HepG2 (cell line): Measurements from ENCODE around the gene LRRC4C. TPM values are rescaled to one million over a fixed set of nuclear protein-coding genes. Genes with fewer than 3 reads are reported as not detected.

Experiments used
- ATAC-seq: fragments of 200-7000 bp; cut with Tn5 transposase; 3 replicates; pipeline ENCODE4 v1.9.1; 2020; ENCODE audit warnings: mild to moderate bottlenecking, moderate library complexity
- BruUV-seq: library from RNA; stranded (reverse); fragments of 400-500 nt; replicated peaks from 2 replicates; lab custom pipeline; 2021; lab: Mats Ljungman, UMichigan
- CTCF ChIA-PET: fragments of 300-600 bp; formaldehyde crosslinking; extraction: SDS; loops from one replicate; lab custom pipeline; 2021; ENCODE audit warnings: low total read pairs, inconsistent platforms, low intra/inter-chr PET ratio; lab: Yijun Ruan, JAX
- POLR2A ChIA-PET: fragments of 350-600 bp; sonication (Branson Sonifier 250); formaldehyde crosslinking; loops from one replicate; lab custom pipeline; 2020; ENCODE audit warnings: antibody characterized with exemption, inconsistent platforms; lab: Yijun Ruan, JAX
- DNase-seq: peaks from one replicate; pipeline ENCODE4 v3.0.0-alpha.2; 2015; ENCODE audit warnings: low spot score
- FAIRE-seq: peaks from 3 replicates; lab custom pipeline; 2011; peaks lifted over from hg19 to GRCh38; lab: Jason Lieb, UNC
- H2AFZ ChIP-seq: one replicate; pipeline ENCODE4 v1.6.1; 2011; ENCODE audit warnings: low read length, inconsistent platforms
- H3K27ac ChIP-seq: fragments of 300-600 bp; 3 replicates; pipeline ENCODE4 v1.8.0; 2011; ENCODE audit warnings: mixed run types, mild to moderate bottlenecking, mixed read lengths, low read length, inconsistent platforms; ENCODE audit not compliant: insufficient read depth; ENCODE audit errors: extremely low read length
- H3K27me3 ChIP-seq, 2 experiments: fragments of 200-600 bp in 1 of 2; 2 replicates in 1 of 2; 3 replicates in 1 of 2; pipeline versions ENCODE4 v1.6.0 to v1.8.0; 2011; ENCODE audit warnings: low read length in 2 of 2, mild to moderate bottlenecking in 2 of 2, moderate library complexity in 2 of 2, inconsistent platforms in 1 of 2; ENCODE audit not compliant: insufficient read depth in 2 of 2, control insufficient read depth in 1 of 2
- H3K36me3 ChIP-seq, 2 experiments: fragments of 200-600 bp in 1 of 2; replicated peaks in 1 of 2; 2 replicates in 1 of 2; 3 replicates in 1 of 2; pipeline versions ENCODE4 v1.5.1 to v1.8.0; 2011; ENCODE audit warnings: low read length in 2 of 2, inconsistent platforms in 1 of 2; ENCODE audit not compliant: insufficient read depth in 2 of 2, control insufficient read depth in 1 of 2
- H3K4me1 ChIP-seq: 2 replicates; pipeline ENCODE4 v1.5.1; 2012; ENCODE audit warnings: low read length, inconsistent platforms; ENCODE audit not compliant: insufficient read depth
- H3K4me2 ChIP-seq: 2 replicates; pipeline ENCODE4 v1.6.0; 2011; ENCODE audit warnings: low read depth, low read length, inconsistent platforms
- H3K4me3 ChIP-seq, 3 experiments: fragments of 200-600 bp in 1 of 3; sonication (generic), shearing (Covaris generic) in 1 of 3; replicated peaks in 1 of 3; 2 replicates each; pipeline ENCODE4 v1.5.1; 2011 to 2016; ENCODE audit warnings: low read length in 3 of 3, inconsistent platforms in 2 of 3, low read depth in 2 of 3, mild to moderate bottlenecking in 2 of 3, control low read depth in 1 of 3, mixed read lengths in 1 of 3; ENCODE audit not compliant: insufficient read depth in 1 of 3
- H3K79me2 ChIP-seq: one replicate; pipeline ENCODE4 v1.6.1; 2011; ENCODE audit warnings: low read length, inconsistent platforms; ENCODE audit not compliant: insufficient read depth
- H3K9ac ChIP-seq: 2 replicates; pipeline ENCODE4 v1.6.0; 2011; ENCODE audit warnings: mild to moderate bottlenecking, low read depth, low read length, inconsistent platforms; ENCODE audit not compliant: insufficient read depth
- H3K9me3 ChIP-seq: 2 replicates; pipeline ENCODE4 v1.5.1; 2012; ENCODE audit warnings: mild to moderate bottlenecking, low read length
- H4K20me1 ChIP-seq: 2 replicates; pipeline ENCODE4 v1.6.0; 2011; ENCODE audit warnings: inconsistent platforms, mild to moderate bottlenecking, low read length, moderate library complexity; ENCODE audit not compliant: insufficient read depth
- ATM ChIP-seq: fragments of 450-650 bp; IDR thresholded peaks from 2 replicates; pipeline ENCODE4 v1.7.1; 2017; ENCODE audit warnings: mild to moderate bottlenecking, borderline replicate concordance
- DMAP1 ChIP-seq: IDR thresholded peaks from 2 replicates; pipeline ENCODE4 v1.6.1; 2016
- GLI4 ChIP-seq: sonication (generic); formaldehyde crosslinking; IDR thresholded peaks from 2 replicates; pipeline ENCODE4 v1.5.1; 2020; ENCODE audit warnings: missing genetic modification reagents, mild to moderate bottlenecking, moderate library complexity, borderline replicate concordance
- JARID2 ChIP-seq: sonication (generic); formaldehyde crosslinking; IDR thresholded peaks from 2 replicates; pipeline ENCODE4 v1.8.1; 2023; ENCODE audit warnings: missing genetic modification reagents, inconsistent platforms; ENCODE audit not compliant: insufficient replicate concordance
- MIXL1 ChIP-seq: IDR thresholded peaks from 2 replicates; pipeline ENCODE4 v1.6.1; 2016
- RARG ChIP-seq: sonication (generic); formaldehyde crosslinking; IDR thresholded peaks from 2 replicates; pipeline ENCODE4 v1.4.0; 2020; ENCODE audit warnings: low read depth, mild to moderate bottlenecking, missing genetic modification reagents
- RELA ChIP-seq: sonication (generic); formaldehyde crosslinking; IDR thresholded peaks from 2 replicates; pipeline ENCODE4 v1.4.0; 2020; ENCODE audit warnings: missing genetic modification reagents
- TBX2 ChIP-seq: sonication (generic); formaldehyde crosslinking; IDR thresholded peaks from 2 replicates; pipeline ENCODE4 v1.5.0; 2020; ENCODE audit warnings: missing genetic modification reagents, mild to moderate bottlenecking, borderline replicate concordance
- ZNF121 ChIP-seq: sonication (generic); formaldehyde crosslinking; IDR thresholded peaks from 2 replicates; pipeline ENCODE4 v1.5.0; 2020; ENCODE audit warnings: mild to moderate bottlenecking, missing genetic modification reagents
- ZNF329 ChIP-seq: sonication (generic); formaldehyde crosslinking; IDR thresholded peaks from 2 replicates; pipeline ENCODE4 v1.9.0; 2021; ENCODE audit warnings: low read depth, mild to moderate bottlenecking, missing genetic modification reagents
- ZNF34 ChIP-seq: sonication (generic); formaldehyde crosslinking; IDR thresholded peaks from 2 replicates; pipeline ENCODE4 v1.4.0; 2020; ENCODE audit warnings: mild to moderate bottlenecking, missing genetic modification reagents, borderline replicate concordance
- ZNF543 ChIP-seq: sonication (generic); formaldehyde crosslinking; IDR thresholded peaks from 2 replicates; pipeline ENCODE4 v1.4.0; 2020; ENCODE audit warnings: mild to moderate bottlenecking, missing genetic modification reagents
- ZSCAN21 ChIP-seq: sonication (generic); formaldehyde crosslinking; IDR thresholded peaks from 2 replicates; pipeline ENCODE4 v1.8.0; 2022; ENCODE audit warnings: mild to moderate bottlenecking, missing genetic modification reagents, moderate library complexity, borderline replicate concordance
- WGBS: methylation state at CpG from one replicate; pipeline ENCODE4 v1.1.6; 2017; ENCODE audit warnings: low lambda C conversion rate; 5-methylcytosine and 5-hydroxymethylcytosine counted together
- in situ Hi-C: cut with HindIII; loops from 2 replicates; pipeline ENCODE4 v1.10.0; 2017; ENCODE audit warnings: low pct_unique_long_range_greater_than_20kb; ENCODE audit not compliant: extremely low pct_ligation_motif_present
- intact Hi-C: fragments of 100-400 bp; cut with micrococcal nuclease; formaldehyde crosslinking; loops from one replicate; pipeline ENCODE4 v1.10.0; 2022; ENCODE audit not compliant: unreplicated experiment
- polyA plus RNA-seq, 8 experiments: library from polyadenylated mRNA; depleted of rRNA in 3 of 8; stranded (reverse) in 7 of 8; unstranded in 1 of 8; fragments of >200 nt; fragmentation: Illumina TruSeq in 4 of 8; extraction: Trizol in 4 of 8; gene quantifications; 2 replicates each; pipeline versions ENCODE4 v1.2.1 to v1.2.3, GENCODE V29; 2011 to 2016; ENCODE audit warnings: low read depth in 4 of 8, missing spikeins in 1 of 8, mixed read lengths in 1 of 8; ENCODE audit not compliant: insufficient read depth in 1 of 8
- total RNA-seq, 5 experiments: library from RNA; depleted of rRNA; stranded (reverse); fragments of >200 nt; fragmentation: Illumina TruSeq; extraction: Trizol; gene quantifications; 2 replicates each; pipeline ENCODE4 v1.2.3, GENCODE V29; 2016; ENCODE audit warnings: low read depth in 1 of 5
- TF ChIP-seq, protein P1 (sequence below): sonication (generic); formaldehyde crosslinking; IDR thresholded peaks from 2 replicates; pipeline ENCODE4 v1.5.0; 2020; ENCODE audit warnings: missing genetic modification reagents
- TF ChIP-seq, protein P2 (sequence below): sonication (generic); formaldehyde crosslinking; IDR thresholded peaks from 2 replicates; pipeline ENCODE4 v1.4.0; 2020; ENCODE audit warnings: mild to moderate bottlenecking, missing genetic modification reagents

Gene LRRC4C
- total and polyA plus RNA-seq, 2 of the 13 experiments (the other 11 are each of a cell fraction or from before 2014, with no cell fraction given): not detected

DNA sequence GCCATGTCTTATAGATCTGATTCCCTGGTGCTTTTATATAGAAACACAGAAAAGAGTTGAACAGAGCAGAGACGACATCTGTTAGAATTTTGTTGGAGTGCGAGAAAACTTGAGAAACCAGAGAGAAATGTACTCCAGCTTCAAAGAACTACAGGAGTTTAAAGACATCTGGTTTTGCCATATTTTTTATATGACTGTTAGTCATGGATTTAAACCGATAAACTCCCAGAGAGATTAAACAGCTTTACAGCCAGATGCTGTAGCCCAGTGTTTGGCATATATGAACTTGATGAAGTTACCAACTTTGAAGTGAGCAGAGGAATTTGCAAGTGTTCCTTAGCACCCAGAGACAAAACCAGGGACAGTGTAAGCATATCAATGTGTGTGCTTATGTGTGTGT, 1083.1 kb downstream of the LRRC4C start (continued):
- TF ChIP-seq ZNF329 (no peak), RARG (CRISPR knock-in tag) (no peak), MIXL1 (CRISPR knock-in tag) (no peak)
- TF ChIP-seq, all 625 proteins: peak for 0

DNA sequence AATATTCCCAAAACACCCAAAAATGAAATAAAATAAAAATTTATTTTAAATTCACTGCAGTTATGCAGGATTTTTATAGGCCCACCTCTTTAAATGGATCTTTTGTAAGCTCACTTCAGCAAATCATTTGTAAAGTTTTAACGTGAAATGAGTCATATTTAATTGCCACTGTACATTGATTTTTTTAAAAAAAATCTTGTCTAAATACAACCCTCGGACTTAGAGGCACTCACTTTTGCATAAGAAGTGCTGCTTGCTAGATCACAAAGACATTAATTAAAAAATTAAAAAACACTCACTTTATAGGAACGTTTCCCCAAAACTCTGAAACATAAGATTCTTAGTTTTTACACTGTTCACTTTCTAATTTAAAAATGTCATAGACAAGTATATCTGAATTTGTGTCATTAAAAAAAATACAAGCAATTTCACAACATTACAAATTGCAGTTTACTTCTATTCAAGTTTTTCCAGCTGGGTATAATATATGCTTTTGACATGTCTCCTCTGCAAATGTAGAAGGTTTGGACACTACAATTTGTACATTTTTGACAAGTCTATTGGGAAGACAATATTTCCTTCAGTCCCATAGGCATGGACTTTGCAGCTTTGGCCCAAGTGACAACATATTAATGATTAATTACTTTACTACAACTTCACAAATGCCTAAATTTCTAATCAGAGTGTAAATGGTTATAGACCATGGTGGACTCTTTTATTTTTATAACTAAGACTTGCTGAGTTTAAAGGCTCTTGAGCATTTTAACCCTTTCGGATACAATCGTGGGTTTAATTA, 1088.4 kb downstream of the LRRC4C start:
- no peak for ATAC-seq

More for the DNA sequence above, 1088.4 kb downstream of the LRRC4C start:
- Histone ChIP-seq H3K36me3 (no peaks in the 10 kb centered on the region), H4K20me1 (no peaks in the 10 kb centered on the region), H3K9me3 (peaks cover 33% of the 10 kb centered on the region), H3K4me1 (no peaks in the 10 kb centered on the region), H3K9ac (no peak overlapping the region), H3K27ac (no peak overlapping the region), H3K4me2 (no peak overlapping the region), H3K4me3 (no peak overlapping the region), H3K27me3 (no peaks in the 10 kb centered on the region), H3K79me2 (no peaks in the 10 kb centered on the region), H2AFZ (no peak overlapping the region)
- FAIRE-seq: no peak
- no peak for DNase-seq
- no TSS peak for BruUV-seq
- ChIA-PET CTCF (no interaction called here), POLR2A (no interaction called here)
- TF ChIP-seq, protein P1, sequence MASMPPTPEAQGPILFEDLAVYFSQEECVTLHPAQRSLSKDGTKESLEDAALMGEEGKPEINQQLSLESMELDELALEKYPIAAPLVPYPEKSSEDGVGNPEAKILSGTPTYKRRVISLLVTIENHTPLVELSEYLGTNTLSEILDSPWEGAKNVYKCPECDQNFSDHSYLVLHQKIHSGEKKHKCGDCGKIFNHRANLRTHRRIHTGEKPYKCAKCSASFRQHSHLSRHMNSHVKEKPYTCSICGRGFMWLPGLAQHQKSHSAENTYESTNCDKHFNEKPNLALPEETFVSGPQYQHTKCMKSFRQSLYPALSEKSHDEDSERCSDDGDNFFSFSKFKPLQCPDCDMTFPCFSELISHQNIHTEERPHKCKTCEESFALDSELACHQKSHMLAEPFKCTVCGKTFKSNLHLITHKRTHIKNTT (CRISPR knock-in tag): no peak
- TF ChIP-seq DMAP1 (CRISPR knock-in tag) (no peak), ZNF121 (CRISPR knock-in tag) (no peak), RELA (CRISPR knock-in tag) (no peak), JARID2 (CRISPR knock-in tag) (no peak), ZNF543 (CRISPR knock-in tag) (no peak), ZSCAN21 (CRISPR knock-in tag) (no peak), ZNF34 (CRISPR knock-in tag) (no peak), ATM (no peak), GLI4 (CRISPR knock-in tag) (no peak), TBX2 (CRISPR knock-in tag) (no peak)
- TF ChIP-seq, protein P2, sequence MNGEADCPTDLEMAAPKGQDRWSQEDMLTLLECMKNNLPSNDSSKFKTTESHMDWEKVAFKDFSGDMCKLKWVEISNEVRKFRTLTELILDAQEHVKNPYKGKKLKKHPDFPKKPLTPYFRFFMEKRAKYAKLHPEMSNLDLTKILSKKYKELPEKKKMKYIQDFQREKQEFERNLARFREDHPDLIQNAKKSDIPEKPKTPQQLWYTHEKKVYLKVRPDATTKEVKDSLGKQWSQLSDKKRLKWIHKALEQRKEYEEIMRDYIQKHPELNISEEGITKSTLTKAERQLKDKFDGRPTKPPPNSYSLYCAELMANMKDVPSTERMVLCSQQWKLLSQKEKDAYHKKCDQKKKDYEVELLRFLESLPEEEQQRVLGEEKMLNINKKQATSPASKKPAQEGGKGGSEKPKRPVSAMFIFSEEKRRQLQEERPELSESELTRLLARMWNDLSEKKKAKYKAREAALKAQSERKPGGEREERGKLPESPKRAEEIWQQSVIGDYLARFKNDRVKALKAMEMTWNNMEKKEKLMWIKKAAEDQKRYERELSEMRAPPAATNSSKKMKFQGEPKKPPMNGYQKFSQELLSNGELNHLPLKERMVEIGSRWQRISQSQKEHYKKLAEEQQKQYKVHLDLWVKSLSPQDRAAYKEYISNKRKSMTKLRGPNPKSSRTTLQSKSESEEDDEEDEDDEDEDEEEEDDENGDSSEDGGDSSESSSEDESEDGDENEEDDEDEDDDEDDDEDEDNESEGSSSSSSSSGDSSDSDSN (CRISPR knock-in tag): no peak
- 30% methylated on average over 5 of the region's 5 CpGs for WGBS
- in situ Hi-C loops: no loop called here
- intact Hi-C loops: no loop called here
